AG10803 (cell line): ENCODE measurements around the gene CHDH.

Experiments used
- DNase-seq: peaks from one replicate; pipeline ENCODE4 v3.0.0; 2010; ENCODE audit warnings: low read depth
- H3K4me3 ChIP-seq: 2 replicates; pipeline ENCODE4 v1.5.1; 2011; ENCODE audit warnings: mild to moderate bottlenecking, low read length, control low read depth
- TF ChIP-seq, protein P1 (sequence below): conservative IDR thresholded peaks from 2 replicates; pipeline ENCODE4 v1.5.1; 2011; ENCODE audit warnings: mild to moderate bottlenecking, low read length, control low read depth, inconsistent platforms

Gene CHDH

DNA sequence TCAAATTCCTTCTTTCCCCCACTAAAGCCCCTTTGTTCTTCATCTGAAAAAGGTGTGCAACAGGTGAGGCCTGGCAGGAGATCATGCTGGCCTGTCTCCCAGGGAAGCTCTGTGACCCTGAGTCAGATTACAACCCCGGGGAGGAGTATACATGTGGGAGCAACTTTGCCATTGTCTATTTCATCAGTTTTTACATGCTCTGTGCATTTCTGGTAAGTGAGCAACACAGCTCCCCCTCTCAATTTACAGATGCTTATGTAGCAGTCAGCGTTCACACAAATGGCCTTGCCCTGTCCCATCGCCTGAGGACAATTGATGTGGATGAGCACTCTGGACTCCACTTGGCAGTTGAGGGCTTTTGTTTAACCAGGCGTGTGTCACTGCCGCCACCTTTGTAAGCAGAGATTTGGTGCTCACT is 70.4 kb downstream of the CHDH start:
- peak; percentile 63 for DNase-seq
- TF ChIP-seq, protein P1, sequence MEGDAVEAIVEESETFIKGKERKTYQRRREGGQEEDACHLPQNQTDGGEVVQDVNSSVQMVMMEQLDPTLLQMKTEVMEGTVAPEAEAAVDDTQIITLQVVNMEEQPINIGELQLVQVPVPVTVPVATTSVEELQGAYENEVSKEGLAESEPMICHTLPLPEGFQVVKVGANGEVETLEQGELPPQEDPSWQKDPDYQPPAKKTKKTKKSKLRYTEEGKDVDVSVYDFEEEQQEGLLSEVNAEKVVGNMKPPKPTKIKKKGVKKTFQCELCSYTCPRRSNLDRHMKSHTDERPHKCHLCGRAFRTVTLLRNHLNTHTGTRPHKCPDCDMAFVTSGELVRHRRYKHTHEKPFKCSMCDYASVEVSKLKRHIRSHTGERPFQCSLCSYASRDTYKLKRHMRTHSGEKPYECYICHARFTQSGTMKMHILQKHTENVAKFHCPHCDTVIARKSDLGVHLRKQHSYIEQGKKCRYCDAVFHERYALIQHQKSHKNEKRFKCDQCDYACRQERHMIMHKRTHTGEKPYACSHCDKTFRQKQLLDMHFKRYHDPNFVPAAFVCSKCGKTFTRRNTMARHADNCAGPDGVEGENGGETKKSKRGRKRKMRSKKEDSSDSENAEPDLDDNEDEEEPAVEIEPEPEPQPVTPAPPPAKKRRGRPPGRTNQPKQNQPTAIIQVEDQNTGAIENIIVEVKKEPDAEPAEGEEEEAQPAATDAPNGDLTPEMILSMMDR: no peak
- no peak overlapping the region for H3K4me3 ChIP-seq

DNA sequence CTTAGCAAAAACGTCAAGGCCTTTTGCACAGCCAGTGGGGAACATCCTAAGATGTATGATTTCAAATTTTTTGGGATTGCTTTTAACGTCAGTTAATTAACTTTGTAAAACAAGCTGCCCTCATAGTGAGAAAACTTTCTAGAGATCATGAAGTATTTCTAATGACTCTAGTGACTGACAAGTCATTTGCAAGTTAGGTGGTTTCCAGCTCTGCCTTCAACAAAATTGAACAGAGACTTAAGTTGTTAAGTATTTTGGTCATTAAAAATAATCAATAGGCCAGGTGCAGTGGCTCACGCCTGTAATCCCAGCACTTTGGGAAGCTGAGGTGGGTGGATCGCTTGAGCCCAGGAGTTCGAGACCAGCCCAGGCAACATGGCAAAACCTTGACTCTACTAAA is 71.2 kb downstream of the CHDH start:
- TF ChIP-seq, protein P1: no peak
- no peak for DNase-seq
- H3K4me3 ChIP-seq: no peak overlapping the region

DNA sequence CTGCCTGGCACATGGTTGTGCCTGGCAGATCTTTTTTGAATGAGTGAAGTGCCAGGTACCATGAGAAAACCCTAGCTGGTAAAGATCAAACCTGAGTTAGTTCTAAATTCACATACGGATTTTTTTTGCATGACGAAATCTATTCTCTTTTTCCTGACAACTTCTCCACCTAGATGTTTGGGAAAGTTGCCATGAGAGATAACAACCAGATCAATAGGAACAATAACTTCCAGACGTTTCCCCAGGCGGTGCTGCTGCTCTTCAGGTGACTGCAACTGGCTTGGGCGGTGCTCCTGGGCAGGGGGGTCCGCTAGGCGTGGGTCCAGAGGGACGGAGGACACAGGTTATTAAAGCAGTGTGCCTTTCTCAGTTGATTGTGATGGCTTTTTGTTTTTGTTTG is 71.8 kb downstream of the CHDH start:
- H3K4me3 ChIP-seq: no peak overlapping the region
- TF ChIP-seq, protein P1: no peak
- no peak for DNase-seq

DNA sequence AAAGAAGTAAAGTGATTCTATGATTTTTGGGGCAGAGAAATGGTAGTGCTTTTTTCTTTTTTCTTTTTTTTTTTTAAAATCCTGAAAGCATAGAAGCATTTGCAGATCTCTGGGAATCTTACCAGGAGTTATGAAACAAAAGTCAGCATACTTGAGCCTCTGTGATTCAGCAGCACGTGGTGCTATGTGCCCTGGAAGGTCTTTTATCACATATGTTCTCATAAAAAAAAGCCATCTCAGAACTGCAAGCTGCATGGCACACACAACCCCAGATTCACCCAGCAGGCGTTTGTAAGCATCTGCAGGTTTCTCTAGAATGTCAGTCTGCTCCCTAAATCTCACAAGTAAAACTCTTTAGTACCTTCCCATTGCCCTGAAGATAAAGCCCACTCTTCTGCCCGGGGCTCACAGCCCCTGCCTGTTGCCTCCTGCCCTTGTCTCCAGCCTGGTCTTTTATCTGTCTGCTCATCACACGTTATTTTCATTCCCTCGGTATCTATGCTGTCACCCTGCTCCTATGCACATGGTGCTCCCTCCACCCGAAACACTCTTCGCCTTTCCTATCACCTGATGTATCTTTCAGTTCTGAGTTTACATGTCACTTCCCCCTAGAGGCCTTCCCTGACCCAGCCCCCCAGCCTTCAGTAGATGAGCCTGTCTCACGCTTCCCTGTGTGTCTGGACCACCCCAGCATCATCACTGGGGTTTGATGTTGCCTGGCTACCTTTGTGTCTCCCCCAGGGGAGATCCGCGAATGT is 72.4 kb downstream of the CHDH start:
- DNase-seq: peak; percentile 96
- no peak overlapping the region for H3K4me3 ChIP-seq

DNA sequence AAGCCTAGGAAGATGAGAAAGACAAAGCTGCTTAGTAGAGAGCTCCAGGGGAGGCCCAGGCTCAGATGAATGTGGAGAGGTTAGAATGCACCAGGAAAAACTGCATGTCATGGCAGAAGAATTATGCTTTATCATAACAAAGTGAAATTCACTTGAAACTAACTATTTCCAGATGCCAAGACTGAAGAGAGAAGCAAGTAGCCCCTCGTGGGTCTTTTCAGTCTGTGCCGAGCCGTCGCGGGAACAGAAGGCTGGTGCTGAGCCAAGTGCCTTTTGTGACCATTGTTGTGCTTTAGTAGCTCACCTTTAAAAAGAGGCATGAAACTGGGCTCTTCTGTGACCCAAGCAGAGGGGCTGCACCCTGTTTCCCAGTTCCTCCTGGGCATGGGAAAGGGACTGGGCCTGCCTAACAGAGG is 73.2 kb downstream of the CHDH start:
- DNase-seq: peak; percentile 56
- no peak overlapping the region for H3K4me3 ChIP-seq
- TF ChIP-seq, protein P1: no peak

More for the DNA sequence above, 72.4 kb downstream of the CHDH start:
- TF ChIP-seq, protein P1: peak; percentile 20; the same call in 1 of the 2 replicates

DNA sequence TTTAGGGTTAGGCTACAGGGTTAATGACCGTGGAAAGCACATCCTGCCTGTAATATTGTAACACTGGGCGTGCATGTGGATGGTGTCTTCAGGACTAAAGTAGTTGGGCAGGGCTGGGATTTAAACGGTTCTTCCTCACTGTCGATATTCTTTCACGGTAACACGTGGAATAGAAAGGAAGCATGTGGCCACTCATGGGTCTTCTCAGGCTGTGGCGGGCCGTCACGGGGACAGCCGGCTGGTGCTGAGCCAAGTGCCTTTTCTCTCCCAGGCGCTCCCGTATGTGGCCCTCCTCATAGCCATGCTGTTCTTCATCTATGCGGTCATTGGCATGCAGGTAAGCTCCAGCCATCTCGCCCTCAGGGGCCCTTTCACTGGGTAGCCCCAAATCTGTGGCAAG is 73.7 kb downstream of the CHDH start:
- H3K4me3 ChIP-seq: no peak overlapping the region
- TF ChIP-seq, protein P1: no peak
- DNase-seq: no peak
